ENCODE data around the gene DSG2. TPM values are rescaled to one million over a fixed set of nuclear protein-coding genes. Genes with fewer than 3 reads are reported as not detected.

The DSG2 gene
- total and polyA plus RNA-seq, 2 of the 4 experiments (the other 2 are of a cell fraction) = 1.8 to 2.3 TPM

DNA sequence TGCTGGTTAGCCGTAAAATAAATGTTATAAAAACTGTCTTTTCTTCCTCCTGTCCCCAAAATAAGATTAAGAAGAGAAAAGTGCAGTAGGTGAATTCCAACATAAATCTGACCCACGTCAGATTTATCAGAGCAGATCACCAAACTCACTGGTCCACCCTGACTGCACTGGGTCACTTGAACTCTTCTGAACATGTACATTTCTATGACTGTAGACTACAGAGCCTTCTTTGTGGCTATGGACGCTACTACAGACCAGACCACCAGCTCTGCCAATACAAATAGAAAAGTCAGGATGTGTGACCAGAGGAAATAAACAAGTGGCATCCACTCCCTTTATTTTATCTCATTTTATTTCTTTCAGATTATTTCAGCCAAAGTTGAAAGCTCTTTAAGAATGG lies 11.6 kb downstream of the DSG2 start:
- Histone ChIP-seq H3K79me1 (ENCODE audit: low read depth in 1 of 2, low read length in 2 of 2) (no peaks in the 10 kb centered on the region), H3K9me3 (ENCODE audit: control insufficient read depth, insufficient read depth, low read length) (no peaks in the 10 kb centered on the region), H3K56ac (ENCODE audit: extremely low read depth, insufficient read depth, low read length) (no peak overlapping the region), H3K27ac (ENCODE audit: insufficient read depth, low read length) (no peak overlapping the region), H3K4me3 (ENCODE audit: insufficient read depth, low read depth, low read length) (no peak overlapping the region), H4K91ac (ENCODE audit: insufficient read depth, low read depth, low read length) (no peak overlapping the region), H2AK9ac (replicated peaks; ENCODE audit: low read depth, low read length, poor library complexity) (no peak overlapping the region), H3K36me3 (ENCODE audit: control insufficient read depth, insufficient read depth, low read length) (no peaks in the 10 kb centered on the region), H3K23ac (ENCODE audit: low read depth, low read length) (no peak overlapping the region), H2BK15ac (ENCODE audit: low read depth, low read length) (no peak overlapping the region), H3K18ac (ENCODE audit: low read depth, low read length) (no peak overlapping the region), H3K4ac (ENCODE audit: low read depth, low read length) (no peak overlapping the region), H4K20me1 (ENCODE audit: insufficient read depth, low read length) (no peaks in the 10 kb centered on the region), H2AFZ (replicated peaks; ENCODE audit: low read length, poor library complexity) (no peak overlapping the region), H3K27me3 (ENCODE audit: control insufficient read depth, insufficient read depth, low read length) (no peaks in the 10 kb centered on the region), H4K8ac (ENCODE audit: low read depth in 2 of 2, low read length in 2 of 2) (no peak overlapping the region), H2BK5ac (ENCODE audit: low read depth, low read length, poor library complexity, severe bottlenecking) (no peak overlapping the region), H2BK120ac (ENCODE audit: low read depth, low read length) (no peak overlapping the region), H3K9me1 (ENCODE audit: insufficient read depth, low read length) (no peaks in the 10 kb centered on the region), H2AK5ac (ENCODE audit: low read depth, low read length) (no peak overlapping the region), H3K4me2 (ENCODE audit: low read depth, low read length) (no peak overlapping the region), H3K4me1 (ENCODE audit: control insufficient read depth, insufficient read depth, low read length) (no peaks in the 10 kb centered on the region), H3K9ac (ENCODE audit: low read depth, low read length) (no peak overlapping the region), H3K14ac (replicated peaks; ENCODE audit: low read depth, low read length) (no peak overlapping the region), H2BK20ac (ENCODE audit: low read depth, low read length) (no peak overlapping the region), H4K5ac (ENCODE audit: low read depth, low read length) (no peak overlapping the region)
- DNase-seq = no peak
- dilution Hi-C loops (cut with HindIII; ENCODE audit: low sequenced_read_pairs, unreplicated experiment) (no loop called here), intact Hi-C loops (cut with micrococcal nuclease) (loop anchor here (5.0 kb wide), 1 partner anchor 87 kb away; no protein-coding TSS in a partner anchor), in situ Hi-C loops (cut with MboI; ENCODE audit: low sequenced_read_pairs) (no loop called here)
- ChIA-PET POLR2A (ENCODE audit: unreplicated experiment) (no interaction called here), CTCF (no interaction called here)
- TF ChIP-seq, protein P1, sequence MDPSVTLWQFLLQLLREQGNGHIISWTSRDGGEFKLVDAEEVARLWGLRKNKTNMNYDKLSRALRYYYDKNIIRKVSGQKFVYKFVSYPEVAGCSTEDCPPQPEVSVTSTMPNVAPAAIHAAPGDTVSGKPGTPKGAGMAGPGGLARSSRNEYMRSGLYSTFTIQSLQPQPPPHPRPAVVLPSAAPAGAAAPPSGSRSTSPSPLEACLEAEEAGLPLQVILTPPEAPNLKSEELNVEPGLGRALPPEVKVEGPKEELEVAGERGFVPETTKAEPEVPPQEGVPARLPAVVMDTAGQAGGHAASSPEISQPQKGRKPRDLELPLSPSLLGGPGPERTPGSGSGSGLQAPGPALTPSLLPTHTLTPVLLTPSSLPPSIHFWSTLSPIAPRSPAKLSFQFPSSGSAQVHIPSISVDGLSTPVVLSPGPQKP (IDR thresholded peaks at IDR 0.05; ENCODE audit: borderline replicate concordance, low read depth, low read length) = no peak
- TF ChIP-seq MAFK (IDR thresholded peaks at IDR 0.05; ENCODE audit: low read depth, low read length) = no peak
- TF ChIP-seq RAD21 (IDR thresholded peaks at IDR 0.05; ENCODE audit: low read length) = no peak
- no peak for TF ChIP-seq MXI1 (IDR thresholded peaks at IDR 0.05; ENCODE audit: borderline replicate concordance, low read depth, low read length)
- no peak for TF ChIP-seq POLR2A (IDR thresholded peaks at IDR 0.05; ENCODE audit: low read depth, low read length)
- TF ChIP-seq, protein P2, sequence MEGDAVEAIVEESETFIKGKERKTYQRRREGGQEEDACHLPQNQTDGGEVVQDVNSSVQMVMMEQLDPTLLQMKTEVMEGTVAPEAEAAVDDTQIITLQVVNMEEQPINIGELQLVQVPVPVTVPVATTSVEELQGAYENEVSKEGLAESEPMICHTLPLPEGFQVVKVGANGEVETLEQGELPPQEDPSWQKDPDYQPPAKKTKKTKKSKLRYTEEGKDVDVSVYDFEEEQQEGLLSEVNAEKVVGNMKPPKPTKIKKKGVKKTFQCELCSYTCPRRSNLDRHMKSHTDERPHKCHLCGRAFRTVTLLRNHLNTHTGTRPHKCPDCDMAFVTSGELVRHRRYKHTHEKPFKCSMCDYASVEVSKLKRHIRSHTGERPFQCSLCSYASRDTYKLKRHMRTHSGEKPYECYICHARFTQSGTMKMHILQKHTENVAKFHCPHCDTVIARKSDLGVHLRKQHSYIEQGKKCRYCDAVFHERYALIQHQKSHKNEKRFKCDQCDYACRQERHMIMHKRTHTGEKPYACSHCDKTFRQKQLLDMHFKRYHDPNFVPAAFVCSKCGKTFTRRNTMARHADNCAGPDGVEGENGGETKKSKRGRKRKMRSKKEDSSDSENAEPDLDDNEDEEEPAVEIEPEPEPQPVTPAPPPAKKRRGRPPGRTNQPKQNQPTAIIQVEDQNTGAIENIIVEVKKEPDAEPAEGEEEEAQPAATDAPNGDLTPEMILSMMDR (conservative IDR thresholded peaks at IDR 0.05; ENCODE audit: low read depth, low read length) = no peak
- TF ChIP-seq, protein P3, sequence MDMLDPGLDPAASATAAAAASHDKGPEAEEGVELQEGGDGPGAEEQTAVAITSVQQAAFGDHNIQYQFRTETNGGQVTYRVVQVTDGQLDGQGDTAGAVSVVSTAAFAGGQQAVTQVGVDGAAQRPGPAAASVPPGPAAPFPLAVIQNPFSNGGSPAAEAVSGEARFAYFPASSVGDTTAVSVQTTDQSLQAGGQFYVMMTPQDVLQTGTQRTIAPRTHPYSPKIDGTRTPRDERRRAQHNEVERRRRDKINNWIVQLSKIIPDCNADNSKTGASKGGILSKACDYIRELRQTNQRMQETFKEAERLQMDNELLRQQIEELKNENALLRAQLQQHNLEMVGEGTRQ (IDR thresholded peaks at IDR 0.05; ENCODE audit: low read depth, low read length) = no peak
- TF ChIP-seq CEBPB (IDR thresholded peaks at IDR 0.05; ENCODE audit: low read depth, low read length) = no peak
- no peak for TF ChIP-seq RFX5 (IDR thresholded peaks at IDR 0.05; ENCODE audit: low read depth, low read length)
- TF ChIP-seq BHLHE40 (IDR thresholded peaks at IDR 0.05; ENCODE audit: low read depth, low read length) = no peak
- ATAC-seq (ENCODE audit: low read depth) = no peak
- WGBS, 2 experiments (ENCODE audit: extremely low coverage in 2 of 2, insufficient read length in 1 of 2) = no CpG with 5 or more reads among the region's 3 CpGs
- no TSS peak for BruUV-seq (replicated peaks)

Data from IMR-90 (cell line).